K562 treated with DMSO at 1 percent for 4 hours (cell line): ENCODE data around the gene PNKD. TPM values are rescaled to one million over a fixed set of nuclear protein-coding genes. Genes with fewer than 3 reads are reported as not detected.

Experiments
- total RNA-seq: library from RNA; unstranded; fragments of 300-600 nt; gene quantifications from 2 replicates; pipeline ENCODE4 v1.2.3, GENCODE V29; 2022; ENCODE audit not compliant: insufficient read depth

The PNKD gene, protein sequence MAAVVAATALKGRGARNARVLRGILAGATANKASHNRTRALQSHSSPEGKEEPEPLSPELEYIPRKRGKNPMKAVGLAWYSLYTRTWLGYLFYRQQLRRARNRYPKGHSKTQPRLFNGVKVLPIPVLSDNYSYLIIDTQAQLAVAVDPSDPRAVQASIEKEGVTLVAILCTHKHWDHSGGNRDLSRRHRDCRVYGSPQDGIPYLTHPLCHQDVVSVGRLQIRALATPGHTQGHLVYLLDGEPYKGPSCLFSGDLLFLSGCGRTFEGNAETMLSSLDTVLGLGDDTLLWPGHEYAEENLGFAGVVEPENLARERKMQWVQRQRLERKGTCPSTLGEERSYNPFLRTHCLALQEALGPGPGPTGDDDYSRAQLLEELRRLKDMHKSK
- total RNA-seq = 31.6 and 50.6 TPM in 2 replicates

DNA sequence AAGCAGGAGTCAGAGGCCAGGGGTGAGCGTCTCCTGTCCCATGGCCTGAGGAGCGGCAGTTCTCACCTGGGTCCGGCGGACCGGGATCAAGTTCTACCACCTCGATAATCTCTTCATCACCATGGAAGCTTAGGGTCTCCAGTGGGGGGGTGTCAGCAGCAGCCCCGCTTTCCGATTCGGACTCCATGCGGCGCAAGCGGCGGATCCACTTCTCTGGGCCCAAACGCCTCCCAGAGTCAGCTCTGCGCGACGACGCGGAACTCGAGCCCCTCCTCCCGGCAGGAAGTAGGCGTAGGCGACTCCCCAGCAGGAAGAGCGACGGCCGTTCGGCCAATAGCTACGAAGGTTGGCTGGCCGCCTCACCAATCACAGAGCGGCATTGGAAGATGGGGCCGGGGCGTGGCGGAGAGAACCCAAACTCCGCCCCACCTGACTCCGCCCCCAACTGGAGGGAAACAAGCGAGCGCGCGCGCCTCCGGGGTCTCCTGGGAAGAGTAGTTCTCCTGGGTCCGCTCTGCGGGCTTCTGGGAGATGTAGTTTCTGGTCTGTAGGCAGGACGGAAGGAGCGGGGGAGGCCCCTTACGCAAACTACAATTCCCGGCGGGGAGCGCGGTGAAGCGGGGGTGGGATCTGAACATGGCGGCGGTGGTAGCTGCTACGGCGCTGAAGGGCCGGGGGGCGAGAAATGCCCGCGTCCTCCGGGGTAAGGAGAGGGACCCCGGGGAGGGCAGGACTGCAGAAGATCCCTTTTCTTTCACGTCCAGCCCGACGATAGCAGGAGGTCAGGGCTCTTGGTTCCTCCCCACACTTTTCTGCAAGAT is at the start of gene PNKD, which contains the start of gene AAMP:
TSS of gene PNKD (plus strand) at position 620 of the 821 bp plus-strand sequence. CDS start at position 637, 17 bp downstream.
TSS of gene AAMP (minus strand) at position 238 of the 821 bp plus-strand sequence. CDS start at position 187, 51 bp downstream.

DNA sequence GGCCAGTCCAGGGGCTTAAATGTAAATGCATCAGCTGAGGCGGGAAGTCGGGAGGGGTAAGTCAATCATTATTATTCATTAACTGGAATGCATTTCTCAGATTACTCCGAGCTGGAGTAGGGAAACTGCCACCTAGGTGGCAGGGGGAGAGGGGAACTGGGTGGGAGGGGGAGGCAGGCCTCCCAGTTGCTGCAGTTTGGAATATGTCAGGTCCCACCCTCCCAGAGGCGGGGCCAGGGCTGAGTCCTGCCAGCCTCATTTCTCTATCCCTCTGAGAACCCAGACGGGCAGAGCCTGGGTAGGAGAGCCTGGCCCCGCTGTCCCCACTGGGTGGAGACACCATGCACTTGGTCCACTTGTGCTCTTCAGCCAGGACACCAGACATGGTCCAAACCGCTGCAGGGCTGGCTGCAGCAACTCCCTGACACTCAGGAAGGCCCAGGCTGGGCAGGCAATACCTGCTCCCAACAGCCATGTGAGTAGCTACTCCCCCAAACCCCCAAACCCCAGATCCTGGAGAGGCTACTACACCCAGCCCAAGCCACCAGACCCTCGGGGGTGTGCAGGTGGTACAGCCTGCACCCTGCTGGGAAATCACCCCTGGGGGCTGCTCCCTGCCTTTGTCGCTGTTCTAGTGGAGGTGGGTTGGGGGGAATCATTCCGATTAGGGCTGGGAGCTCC is 9.4 kb upstream of the PNKD start, which contains the start of gene GPBAR1:
TSS of gene GPBAR1 (plus strand) at position 274 of the 681 bp plus-strand sequence. CDS start 1,710 bp downstream, outside the sequence.

DNA sequence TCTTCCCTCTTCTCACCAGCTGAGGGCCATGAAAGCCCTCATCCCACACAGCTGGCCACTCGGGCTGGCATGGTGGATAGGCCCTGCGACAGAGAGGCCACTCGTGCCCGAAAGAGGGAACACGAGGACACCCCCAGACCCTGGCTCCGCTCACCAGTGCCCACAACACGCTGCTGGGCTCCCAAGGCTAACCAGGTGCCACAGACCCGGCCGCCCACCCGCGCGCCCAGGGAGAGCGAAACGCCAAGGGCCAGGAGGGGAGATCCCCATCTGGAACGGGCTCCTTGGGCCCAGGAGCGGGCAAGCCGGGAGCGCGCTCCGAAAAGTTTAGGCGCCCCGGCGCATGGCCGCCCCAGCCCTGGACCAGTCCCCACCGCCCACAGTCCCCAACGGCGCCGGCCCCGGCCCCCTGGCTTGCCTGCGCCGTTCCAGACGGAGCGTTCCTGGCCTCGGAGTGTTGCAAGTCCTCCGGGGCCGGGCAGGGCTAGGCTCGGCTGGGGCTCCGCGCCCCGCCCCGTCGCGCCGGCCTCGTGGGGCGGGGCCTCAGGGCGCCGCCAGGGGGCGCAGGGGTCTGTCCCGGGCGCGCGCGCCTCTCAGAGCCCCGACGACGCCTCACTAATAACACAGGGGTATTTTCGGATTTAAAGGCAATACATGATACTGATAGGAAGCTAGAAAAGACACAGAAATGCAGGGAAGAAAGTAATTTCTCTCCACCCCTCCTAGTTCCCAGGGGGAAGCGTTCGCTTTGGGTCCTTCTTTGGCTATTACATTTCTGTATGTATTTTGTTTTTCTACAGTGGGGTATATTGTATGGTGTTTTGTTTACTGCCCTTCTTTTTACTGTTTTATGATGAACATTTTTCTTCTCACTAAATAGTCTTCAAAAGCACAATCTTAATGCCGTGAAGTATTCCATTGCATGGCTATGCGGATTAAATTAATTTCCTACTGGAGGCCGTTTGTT is 22.0 kb downstream of the PNKD start, which contains the start of gene TMBIM1:
TSS of gene TMBIM1 (minus strand) at position 456 of the 967 bp plus-strand sequence. CDS start 10,362 bp downstream, outside the sequence.

DNA sequence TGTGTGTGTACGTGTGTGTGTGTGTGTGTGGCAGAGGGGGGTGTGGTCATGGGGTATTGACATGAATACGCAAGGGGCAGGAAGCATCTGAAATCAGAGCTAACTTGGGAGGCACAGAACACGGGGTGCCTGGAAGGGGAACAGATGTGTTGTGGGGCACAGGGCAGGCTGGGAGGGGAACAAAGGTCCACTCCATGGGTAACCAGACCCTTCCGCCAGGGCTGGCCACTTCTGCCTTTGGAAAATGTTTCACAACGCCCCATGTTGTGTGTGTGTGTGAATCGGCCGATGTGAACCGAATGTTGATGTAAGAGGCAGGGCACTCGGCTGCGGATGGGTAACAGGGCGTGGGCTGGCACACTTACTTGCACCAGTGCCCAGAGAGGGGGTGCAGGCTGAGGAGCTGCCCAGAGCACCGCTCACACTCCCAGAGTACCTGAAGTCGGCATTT is 111.6 kb downstream of the PNKD start, which contains the start of gene SLC11A1:
TSS of gene SLC11A1 (plus strand) at position 358 of the 451 bp plus-strand sequence. CDS start 96 bp downstream, outside the sequence.

Other genes starting within 250 kb of the PNKD start
- gene RUFY4, start 201.3 kb upstream of the PNKD start, total RNA-seq = not detected in 2 replicates
- not detected in 2 replicates for gene CXCR2, start 144.5 kb upstream of the PNKD start, total RNA-seq
- not detected in 2 replicates for gene CXCR1, start 103.6 kb upstream of the PNKD start, total RNA-seq
- 128 and 130 TPM in 2 replicates for gene ARPC2, start 53.3 kb upstream of the PNKD start, total RNA-seq
- not detected in 2 replicates for gene GPBAR1, start 9.5 kb upstream of the PNKD start, total RNA-seq
- 76.3 and 90.0 TPM in 2 replicates for gene AAMP, start 382 bp upstream of the PNKD start, total RNA-seq
- 67.5 and 81.0 TPM in 2 replicates for gene TMBIM1, start 22.0 kb downstream of the PNKD start, total RNA-seq
- gene CATIP, start 86.3 kb downstream of the PNKD start, total RNA-seq = not detected in 2 replicates
- gene SLC11A1, start 111.8 kb downstream of the PNKD start, total RNA-seq = 0.53 and 0.71 TPM in 2 replicates
- 43.3 and 47.3 TPM in 2 replicates for gene CTDSP1, start 129.3 kb downstream of the PNKD start, total RNA-seq
- gene VIL1, start 148.6 kb downstream of the PNKD start, total RNA-seq = 0.88 and 1.4 TPM in 2 replicates